K562 (cell line): ENCODE results near the gene SNX30. TPM values are rescaled to one million over a fixed set of nuclear protein-coding genes. Genes with fewer than 3 reads are reported as not detected.

Experiments used
- ATAC-seq: fragments of 200-7000 bp; cut with Tn5 transposase; 3 replicates; pipeline ENCODE4 v1.9.1; 2020; ENCODE audit warnings: moderate library complexity
- BruUV-seq: library from RNA; stranded (reverse); fragments of 400-500 nt; replicated peaks from 2 replicates; lab custom pipeline; 2021; lab: Mats Ljungman, UMichigan
- CTCF ChIA-PET: fragments of 300-600 bp; formaldehyde crosslinking; extraction: SDS; loops from one replicate; lab custom pipeline; 2021; ENCODE audit warnings: low intra/inter-chr PET ratio; lab: Yijun Ruan, JAX
- POLR2A ChIA-PET: fragments of 300-600, 350-650 bp; sonication (Branson Sonifier 250); formaldehyde crosslinking; extraction: SDS; loops from one replicate; lab custom pipeline; 2021; ENCODE audit warnings: antibody characterized with exemption, inconsistent platforms; lab: Yijun Ruan, JAX
- DNase-seq, 4 experiments: peaks; one replicate each; pipeline versions ENCODE4 v3.0.0 to v3.0.0-alpha.2; 2011 to 2018; ENCODE audit warnings: low spot score in 3 of 4, mixed read lengths in 3 of 4; ENCODE audit errors: extremely low read depth in 1 of 4
- FAIRE-seq: peaks from 2 replicates; lab custom pipeline; 2011; peaks lifted over from hg19 to GRCh38; lab: Jason Lieb, UNC
- H2AFZ ChIP-seq: 2 replicates; pipeline ENCODE4 v1.6.0; 2011; ENCODE audit warnings: low read depth, low read length, control low read depth, inconsistent platforms
- H3K27ac ChIP-seq: fragments of 200-600 bp; 3 replicates; pipeline ENCODE4 v1.8.0; 2011; ENCODE audit warnings: low read depth, mild to moderate bottlenecking, control low read depth, inconsistent platforms, low read length, moderate library complexity, mixed read lengths; ENCODE audit errors: extremely low read depth
- H3K27me3 ChIP-seq, 2 experiments: fragments of 300-600 bp in 1 of 2; 2 replicates in 1 of 2; 3 replicates in 1 of 2; pipeline versions ENCODE4 v1.6.0 to v1.8.0; 2011; ENCODE audit warnings: inconsistent platforms in 2 of 2, low read length in 2 of 2, mild to moderate bottlenecking in 1 of 2, mixed read lengths in 1 of 2, moderate library complexity in 1 of 2; ENCODE audit not compliant: control insufficient read depth in 2 of 2, insufficient read depth in 2 of 2
- H3K36me3 ChIP-seq: fragments of 300-600 bp; 3 replicates; pipeline ENCODE4 v1.8.0; 2011; ENCODE audit warnings: mild to moderate bottlenecking, low read length, inconsistent platforms; ENCODE audit not compliant: control insufficient read depth, insufficient read depth
- H3K4me1 ChIP-seq, 2 experiments: fragments of 200-600 bp in 1 of 2; replicated peaks in 1 of 2; 2 replicates in 1 of 2; 3 replicates in 1 of 2; pipeline versions ENCODE4 v1.5.1 to v1.8.0; 2011; ENCODE audit warnings: inconsistent platforms in 2 of 2, low read length in 2 of 2, mild to moderate bottlenecking in 1 of 2, mixed read lengths in 1 of 2, moderate library complexity in 1 of 2; ENCODE audit not compliant: control insufficient read depth in 2 of 2, insufficient read depth in 2 of 2
- H3K4me2 ChIP-seq: 2 replicates; pipeline ENCODE4 v1.6.1; 2011; ENCODE audit warnings: low read length, control low read depth, inconsistent platforms, mixed read lengths; ENCODE audit not compliant: insufficient read depth
- H3K4me3 ChIP-seq: fragments of 200-600 bp; sonication (generic), shearing (Covaris generic); 2 replicates; pipeline ENCODE4 v1.5.1; 2016; ENCODE audit warnings: control low read depth, inconsistent platforms
- H3K79me2 ChIP-seq: fragments of 200-600 bp; 3 replicates; pipeline ENCODE4 v1.8.0; 2011; ENCODE audit warnings: low read length, inconsistent platforms; ENCODE audit not compliant: control insufficient read depth, insufficient read depth
- H3K9ac ChIP-seq, 2 experiments: 2 replicates each; pipeline versions ENCODE4 v1.6.0 to v1.6.1; 2011; ENCODE audit warnings: low read depth in 2 of 2, low read length in 2 of 2, control low read depth in 1 of 2, inconsistent platforms in 1 of 2, mild to moderate bottlenecking in 1 of 2, mixed read lengths in 1 of 2; ENCODE audit not compliant: insufficient read depth in 1 of 2
- H3K9me1 ChIP-seq: one replicate; pipeline ENCODE4 v1.6.0; 2011; ENCODE audit warnings: inconsistent platforms, mild to moderate bottlenecking, low read length, moderate library complexity; ENCODE audit not compliant: control insufficient read depth, insufficient read depth
- H3K9me3 ChIP-seq: replicated peaks from 2 replicates; pipeline ENCODE4 v1.5.1; 2011; ENCODE audit warnings: low read depth, low read length, inconsistent platforms; ENCODE audit not compliant: control insufficient read depth, insufficient read depth
- H4K20me1 ChIP-seq: replicated peaks from 2 replicates; pipeline ENCODE4 v1.6.1; 2011; ENCODE audit warnings: low read length, inconsistent platforms, mixed read lengths; ENCODE audit not compliant: control insufficient read depth, insufficient read depth
- CEBPB ChIP-seq: fragments of 450-650 bp; IDR thresholded peaks from 2 replicates; pipeline ENCODE4 v1.6.1; 2016; ENCODE audit warnings: missing genetic modification characterization, missing compliant biosample characterization
- NR4A1 ChIP-seq, 2 experiments: fragments of 250-450 bp in 1 of 2; fragments of 450-650 bp in 1 of 2; sonication (Bioruptor Pico) in 1 of 2; IDR thresholded peaks; 2 replicates each; pipeline versions ENCODE4 v1.4.0 to v1.6.1; 2016 to 2020; ENCODE audit warnings: mild to moderate bottlenecking in 2 of 2, missing compliant biosample characterization in 1 of 2, missing genetic modification characterization in 1 of 2, moderate library complexity in 1 of 2
- RAD21 ChIP-seq, 2 experiments: fragments of 250-450 bp in 1 of 2; fragments of 450-650 bp in 1 of 2; sonication (Bioruptor Pico) in 1 of 2; formaldehyde crosslinking in 1 of 2; IDR thresholded peaks in 1 of 2; conservative IDR thresholded peaks in 1 of 2; 2 replicates each; pipeline versions ENCODE4 v1.4.0 to v1.8.0; 2020 to 2022; ENCODE audit warnings: mild to moderate bottlenecking in 2 of 2, moderate library complexity in 1 of 2
- SPI1 ChIP-seq: IDR thresholded peaks from 2 replicates; pipeline ENCODE4 v1.6.1; 2011; ENCODE audit warnings: low read depth, low read length, control low read depth, borderline replicate concordance
- ZC3H11A ChIP-seq: IDR thresholded peaks from 2 replicates; pipeline ENCODE4 v1.6.1; 2012; ENCODE audit warnings: low read depth, low read length, improper control_type of control experiment
- WGBS: fragments of 100-300 bp; shearing (Covaris generic); methylation state at CpG from one replicate; pipeline ENCODE4 v1.1.6; 2016; ENCODE audit warnings: low coverage, mixed read lengths; ENCODE audit not compliant: insufficient coverage; ENCODE audit errors: missing lambda C conversion rate; 5-methylcytosine and 5-hydroxymethylcytosine counted together
- in situ Hi-C: fragments of 300-500 bp; cut with MboI; formaldehyde crosslinking; loops from 4 replicates; pipeline ENCODE4 v1.15.0; 2018; ENCODE audit warnings: inconsistent platforms, mixed read lengths
- intact Hi-C: fragments of 100-400 bp; cut with micrococcal nuclease; formaldehyde crosslinking; loops from 2 replicates; pipeline ENCODE4 v1.14.2; 2022
- polyA plus RNA-seq, 8 experiments: library from polyadenylated mRNA; depleted of rRNA in 4 of 8; stranded (reverse) in 5 of 8; unstranded in 3 of 8; fragments of >200 nt; fragmentation: Nextera tagmentation in 2 of 8; fragmentation: Illumina TruSeq in 1 of 8; extraction: Ambion mirVana in 2 of 8; extraction: Trizol in 1 of 8; gene quantifications; 2 replicates each; pipeline versions ENCODE4 v1.2.1 to v1.2.3, GENCODE V29; 2011 to 2014; ENCODE audit warnings: inconsistent platforms in 1 of 8, missing spikeins in 1 of 8
- total RNA-seq, 7 experiments: library from RNA; depleted of rRNA in 6 of 7; stranded (reverse); fragments of >200 nt in 6 of 7; fragmentation: Illumina TruSeq in 2 of 7; extraction: Trizol in 2 of 7; gene quantifications; 2 replicates each; pipeline versions ENCODE4 v1.2.1 to v1.2.3, GENCODE V29; 2011 to 2021; ENCODE audit warnings: low replicate concordance in 1 of 7
- TF ChIP-seq, protein P1 (sequence below): fragments of 200-800 bp; sonication (Bioruptor generic); IDR thresholded peaks from 2 replicates; pipeline ENCODE4 v1.6.1; 2017; ENCODE audit warnings: missing genetic modification characterization, missing compliant biosample characterization
- TF ChIP-seq, protein P2 (sequence below): fragments of 250-450 bp; sonication (Bioruptor Pico); IDR thresholded peaks from 2 replicates; pipeline ENCODE4 v1.5.1; 2021; ENCODE audit warnings: mild to moderate bottlenecking
- TF ChIP-seq, protein P3 (sequence below), 3 experiments: IDR thresholded peaks in 2 of 3; conservative IDR thresholded peaks in 1 of 3; 2 replicates each; pipeline ENCODE4 v1.5.1; 2011 to 2012; ENCODE audit warnings: low read length in 3 of 3, mild to moderate bottlenecking in 3 of 3, control low read depth in 2 of 3, improper control_type of control experiment in 1 of 3, inconsistent platforms in 1 of 3, low read depth in 1 of 3, mixed read lengths in 1 of 3, moderate library complexity in 1 of 3; ENCODE audit not compliant: insufficient read depth in 2 of 3

The SNX30 gene
- total and polyA plus RNA-seq, 9 of the 15 experiments (the other 6 are each of a cell fraction or from before 2014, with no cell fraction given), result 0.76 to 5.9 (median 3.3) TPM

DNA sequence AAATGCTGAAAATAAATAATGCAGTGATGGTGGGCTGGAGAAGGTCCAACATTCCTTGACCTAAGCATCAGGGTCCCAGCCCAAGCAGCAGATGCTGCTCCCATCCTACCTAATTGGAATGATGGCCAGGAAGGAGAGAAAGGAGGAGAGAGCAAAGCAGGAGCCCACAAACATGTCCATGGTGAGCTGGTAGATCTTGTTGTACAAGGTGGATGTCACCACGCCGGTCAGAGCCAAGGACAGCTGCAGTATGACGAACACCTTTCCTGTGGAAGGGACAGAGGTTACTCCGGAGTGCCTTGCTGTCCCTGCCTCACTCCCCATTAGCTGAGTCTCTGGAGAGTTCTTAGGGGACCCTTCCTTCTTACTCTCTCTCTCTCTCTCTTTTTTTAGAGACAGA, 135.8 kb downstream of the SNX30 start (continued):
- TF ChIP-seq, protein P1, sequence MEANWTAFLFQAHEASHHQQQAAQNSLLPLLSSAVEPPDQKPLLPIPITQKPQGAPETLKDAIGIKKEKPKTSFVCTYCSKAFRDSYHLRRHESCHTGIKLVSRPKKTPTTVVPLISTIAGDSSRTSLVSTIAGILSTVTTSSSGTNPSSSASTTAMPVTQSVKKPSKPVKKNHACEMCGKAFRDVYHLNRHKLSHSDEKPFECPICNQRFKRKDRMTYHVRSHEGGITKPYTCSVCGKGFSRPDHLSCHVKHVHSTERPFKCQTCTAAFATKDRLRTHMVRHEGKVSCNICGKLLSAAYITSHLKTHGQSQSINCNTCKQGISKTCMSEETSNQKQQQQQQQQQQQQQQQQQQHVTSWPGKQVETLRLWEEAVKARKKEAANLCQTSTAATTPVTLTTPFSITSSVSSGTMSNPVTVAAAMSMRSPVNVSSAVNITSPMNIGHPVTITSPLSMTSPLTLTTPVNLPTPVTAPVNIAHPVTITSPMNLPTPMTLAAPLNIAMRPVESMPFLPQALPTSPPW, result no peak
- TF ChIP-seq, protein P2, sequence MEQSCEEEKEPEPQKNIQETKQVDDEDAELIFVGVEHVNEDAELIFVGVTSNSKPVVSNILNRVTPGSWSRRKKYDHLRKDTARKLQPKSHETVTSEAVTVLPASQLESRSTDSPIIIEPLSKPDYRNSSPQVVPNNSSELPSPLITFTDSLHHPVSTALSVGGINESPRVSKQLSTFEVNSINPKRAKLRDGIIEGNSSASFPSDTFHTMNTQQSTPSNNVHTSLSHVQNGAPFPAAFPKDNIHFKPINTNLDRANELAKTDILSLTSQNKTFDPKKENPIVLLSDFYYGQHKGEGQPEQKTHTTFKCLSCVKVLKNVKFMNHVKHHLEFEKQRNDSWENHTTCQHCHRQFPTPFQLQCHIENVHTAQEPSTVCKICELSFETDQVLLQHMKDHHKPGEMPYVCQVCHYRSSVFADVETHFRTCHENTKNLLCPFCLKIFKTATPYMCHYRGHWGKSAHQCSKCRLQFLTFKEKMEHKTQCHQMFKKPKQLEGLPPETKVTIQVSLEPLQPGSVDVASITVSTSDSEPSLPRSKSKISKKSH (CRISPR knock-in tag), result no peak

DNA sequence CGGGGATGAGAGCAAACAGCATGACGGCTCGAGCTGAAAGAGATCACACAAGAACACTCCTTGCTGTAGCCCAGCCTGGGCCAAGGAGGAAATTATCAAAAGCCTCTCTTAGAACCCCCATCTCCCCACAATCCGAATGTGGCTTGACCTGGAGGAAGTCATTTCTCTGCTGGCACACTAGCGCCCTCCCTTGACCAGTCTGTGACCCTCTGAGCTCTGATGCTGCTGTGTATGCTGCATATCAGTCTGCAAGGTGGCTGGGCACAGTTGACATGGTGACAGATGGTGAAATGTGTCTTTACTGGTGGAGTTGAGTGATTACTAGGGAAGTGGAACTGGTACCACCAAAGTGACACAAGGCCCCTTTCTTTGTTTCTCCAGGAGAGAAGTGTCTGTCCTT, 136.8 kb downstream of the SNX30 start:
- ATAC-seq (peak; percentile 91), DNase-seq (peak; percentile 24 to 60 (median 39)), FAIRE-seq (peak; percentile 90)
- H3K79me2 ChIP-seq, result no peaks in the 10 kb centered on the region
- BruUV-seq, result no TSS peak
- H3K4me3 ChIP-seq, result no peak overlapping the region
- no peaks in the 10 kb centered on the region for H3K9me3 ChIP-seq
- H3K27me3 ChIP-seq, result peaks cover 39 to 72% of the 10 kb centered on the region in 2 experiments
- intact Hi-C loops (loop anchor here (1.0 kb wide), 1 partner anchor 43 kb away; no protein-coding TSS in a partner anchor), in situ Hi-C loops (no loop called here)
- ChIA-PET POLR2A (interaction anchor here (0.6 to 2.3 kb wide), 2 partner anchors 16 to 164 kb away, joined by 3 to 9 read pairs; no protein-coding TSS in a partner anchor), CTCF (interaction anchor here (1.2 kb wide), 1 partner anchor 43 kb away, joined by 8 read pairs; no protein-coding TSS in a partner anchor)
- no peaks in the 10 kb centered on the region for H3K36me3 ChIP-seq
- peak overlapping the region; percentile 25; the same call in 1 of the 2 replicates for H2AFZ ChIP-seq
- H3K9ac ChIP-seq, result no peak overlapping the region
- no peak overlapping the region for H3K27ac ChIP-seq
- H3K4me2 ChIP-seq, result no peak overlapping the region
- WGBS, result 7% methylated on average over 5 of the region's 5 CpGs
- H3K9me1 ChIP-seq, result no peaks in the 10 kb centered on the region
- H4K20me1 ChIP-seq, result no peaks in the 10 kb centered on the region
- H3K4me1 ChIP-seq, result peaks cover 0 to 14% of the 10 kb centered on the region in 2 experiments; a peak in 1 of 5 replicates
- TF ChIP-seq ZC3H11A (0 out of 2 replicates have a peak, but pooled peaks have one; percentile 14), CEBPB (tag) (no peak), NR4A1 (CRISPR knock-in tag; IDR thresholded peaks at IDR 0.05) (no peak), NR4A1 (tag; IDR thresholded peaks at IDR 0.05) (no peak), SPI1 (peak; percentile 27; the same call in 1 of the 2 replicates), RAD21 (CRISPR knock-in tag; conservative IDR thresholded peaks at IDR 0.05 in 1 of 2, IDR thresholded peaks at IDR 0.05 in 1 of 2) (peak; percentile 44 to 67)
- TF ChIP-seq, protein P3, sequence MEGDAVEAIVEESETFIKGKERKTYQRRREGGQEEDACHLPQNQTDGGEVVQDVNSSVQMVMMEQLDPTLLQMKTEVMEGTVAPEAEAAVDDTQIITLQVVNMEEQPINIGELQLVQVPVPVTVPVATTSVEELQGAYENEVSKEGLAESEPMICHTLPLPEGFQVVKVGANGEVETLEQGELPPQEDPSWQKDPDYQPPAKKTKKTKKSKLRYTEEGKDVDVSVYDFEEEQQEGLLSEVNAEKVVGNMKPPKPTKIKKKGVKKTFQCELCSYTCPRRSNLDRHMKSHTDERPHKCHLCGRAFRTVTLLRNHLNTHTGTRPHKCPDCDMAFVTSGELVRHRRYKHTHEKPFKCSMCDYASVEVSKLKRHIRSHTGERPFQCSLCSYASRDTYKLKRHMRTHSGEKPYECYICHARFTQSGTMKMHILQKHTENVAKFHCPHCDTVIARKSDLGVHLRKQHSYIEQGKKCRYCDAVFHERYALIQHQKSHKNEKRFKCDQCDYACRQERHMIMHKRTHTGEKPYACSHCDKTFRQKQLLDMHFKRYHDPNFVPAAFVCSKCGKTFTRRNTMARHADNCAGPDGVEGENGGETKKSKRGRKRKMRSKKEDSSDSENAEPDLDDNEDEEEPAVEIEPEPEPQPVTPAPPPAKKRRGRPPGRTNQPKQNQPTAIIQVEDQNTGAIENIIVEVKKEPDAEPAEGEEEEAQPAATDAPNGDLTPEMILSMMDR (IDR thresholded peaks at IDR 0.05 in 2 of 3, conservative IDR thresholded peaks at IDR 0.05 in 1 of 3; ENCODE audit: insufficient read depth in 2 of 3, low read depth in 1 of 3, low read length in 3 of 3), result peak; percentile 72 to 79 (median 74)
